NCI-H1092 treated with DMSO at 0.1 percent for 48 hours (cell line): ENCODE measurements around the gene BBOF1.

Experiments
- DNase-seq: peaks from one replicate; lab custom pipeline; 2025; lab: John Stamatoyannopoulos, UW

The BBOF1 gene

DNA sequence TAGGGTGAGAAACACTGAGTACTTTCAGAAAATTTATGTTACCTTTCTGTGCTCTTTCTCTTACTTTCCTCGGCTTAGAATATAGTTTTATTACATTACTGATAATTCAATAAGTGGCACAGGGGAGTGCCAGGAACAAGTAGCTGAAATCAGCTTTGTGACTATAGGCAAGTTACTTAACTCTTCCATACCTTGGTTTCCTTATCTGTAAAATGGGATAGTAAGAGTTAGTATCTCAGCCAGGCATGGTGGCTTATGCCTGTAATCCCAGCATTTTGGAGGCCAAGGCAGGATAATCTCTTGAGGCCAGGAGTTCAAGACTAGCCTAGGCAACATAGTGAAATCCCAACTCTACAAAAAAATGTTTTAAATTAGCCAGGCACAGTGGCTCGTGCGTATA is 15.4 kb downstream of the BBOF1 start:
- DNase-seq, result no peak

GRCh38 chr14:74035556-74035955 is 16.4 kb downstream of the BBOF1 start:
- DNase-seq, result no peak

GRCh38 chr14:74038020-74038859 is 19.1 kb downstream of the BBOF1 start:
- DNase-seq, result peak; percentile 63

DNA sequence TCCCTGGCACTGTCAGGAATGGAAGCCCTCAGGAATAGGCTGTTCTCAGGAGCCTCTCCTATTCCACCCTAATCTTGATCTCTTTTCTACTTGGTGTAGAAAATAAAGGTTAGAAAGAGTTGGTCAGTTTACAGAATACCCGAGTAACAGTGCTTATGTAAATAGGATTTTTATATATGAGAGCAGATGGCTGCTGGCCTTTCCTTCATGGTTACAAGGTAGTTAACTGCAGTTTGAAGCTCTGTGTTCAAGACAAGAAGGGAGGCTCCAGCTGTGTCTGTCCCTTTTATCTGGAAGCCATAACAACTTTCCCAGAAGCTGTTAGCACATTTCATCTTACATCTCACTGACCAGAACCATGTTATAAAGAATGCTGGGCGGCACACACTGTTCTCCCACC is 23.1 kb downstream of the BBOF1 start:
- DNase-seq, result no peak

- no peak for DNase-seq
Measured at GRCh38 chr14:74045522-74045921, 26.4 kb downstream of the BBOF1 start.

- no peak for DNase-seq
Measured at GRCh38 chr14:74048281-74048680, 29.1 kb downstream of the BBOF1 start.

DNA sequence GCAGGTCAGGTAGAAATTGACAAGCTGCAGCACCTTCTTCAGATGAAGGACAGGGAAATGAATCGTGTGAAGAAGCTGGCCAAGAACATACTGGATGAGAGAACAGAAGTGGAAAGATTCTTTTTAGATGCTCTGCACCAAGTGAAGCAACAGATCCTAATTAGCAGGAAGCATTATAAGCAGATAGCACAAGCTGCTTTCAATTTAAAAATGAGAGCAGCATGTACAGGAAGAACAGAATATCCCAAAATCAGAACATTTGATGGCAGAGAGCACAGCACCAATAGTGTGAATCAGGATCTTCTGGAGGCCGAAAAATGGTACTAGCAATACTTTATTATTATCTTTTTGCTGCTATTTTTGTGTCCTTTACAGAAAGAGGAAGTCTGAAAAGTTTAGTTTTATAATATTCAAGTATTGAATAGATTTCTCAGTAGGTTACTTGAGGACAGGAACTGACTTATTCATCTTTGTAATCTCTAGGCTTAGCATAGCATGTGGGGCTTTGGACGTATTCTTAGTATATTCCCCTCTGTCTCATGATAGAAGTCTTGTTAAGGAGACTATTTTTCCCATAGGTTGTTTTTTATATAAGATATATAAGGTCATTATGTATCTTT is 30.8 kb downstream of the BBOF1 start:
- DNase-seq, result no peak

GRCh38 chr14:74062809-74063150 is 43.6 kb downstream of the BBOF1 start:
- DNase-seq, result no peak

GRCh38 chr14:74064426-74064825 is 45.3 kb downstream of the BBOF1 start:
- DNase-seq, result no peak

DNA sequence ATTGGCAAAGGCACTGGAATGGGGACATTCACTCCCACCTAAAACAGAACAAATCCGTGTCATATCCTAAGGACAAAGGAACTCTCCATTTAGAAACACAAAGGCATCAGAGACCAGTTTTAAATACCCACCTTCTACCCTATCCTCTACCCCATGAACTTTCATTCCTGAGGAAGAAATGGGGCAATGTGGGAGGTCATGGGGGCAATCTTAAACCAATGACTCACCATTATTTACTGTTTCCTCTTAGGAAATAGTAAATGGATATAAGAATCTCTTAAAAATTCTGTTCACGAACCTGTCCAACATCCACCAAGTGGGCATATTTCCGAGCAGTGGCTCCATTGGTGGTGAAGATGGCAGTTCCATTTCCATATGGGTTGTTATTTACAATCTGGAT is 45.7 kb downstream of the BBOF1 start:
- no peak for DNase-seq

DNA sequence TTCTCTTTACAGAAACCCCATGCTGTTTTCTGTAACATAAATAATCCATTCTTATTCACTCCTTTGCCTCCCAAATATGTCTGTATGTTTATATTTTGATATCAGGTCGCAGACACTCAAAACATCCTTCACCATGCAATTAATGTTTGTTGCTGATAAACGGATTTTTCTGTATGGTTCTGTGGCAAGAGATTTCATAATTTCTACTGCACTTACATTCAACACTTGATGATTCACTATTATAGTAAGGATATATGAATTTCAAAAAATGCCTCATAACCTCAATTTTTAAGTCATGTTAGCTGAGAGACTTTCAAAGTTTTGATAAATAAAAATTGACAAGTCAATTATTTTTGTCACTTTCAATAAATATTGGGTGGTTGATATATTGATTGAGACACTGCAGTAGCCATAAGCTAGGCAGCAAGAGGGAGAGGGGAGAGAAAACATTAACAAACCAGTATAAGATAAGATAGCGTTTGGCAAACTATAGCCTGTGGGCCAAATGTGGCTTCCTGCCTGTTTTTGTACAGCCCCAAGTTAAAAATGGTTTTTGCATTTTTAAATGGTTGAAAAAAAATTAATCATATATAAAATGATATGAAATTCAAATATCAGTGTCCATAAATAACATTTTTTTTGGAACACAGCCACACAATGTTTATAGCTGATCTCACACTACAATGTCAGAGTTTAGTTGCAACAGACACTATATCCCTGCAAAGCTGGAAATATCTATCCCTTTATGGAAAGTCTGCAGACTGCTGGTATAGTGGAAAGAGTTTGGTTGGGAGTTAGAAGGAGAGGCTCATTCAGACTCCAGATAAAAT is 46.8 kb downstream of the BBOF1 start:
- no peak for DNase-seq

DNA sequence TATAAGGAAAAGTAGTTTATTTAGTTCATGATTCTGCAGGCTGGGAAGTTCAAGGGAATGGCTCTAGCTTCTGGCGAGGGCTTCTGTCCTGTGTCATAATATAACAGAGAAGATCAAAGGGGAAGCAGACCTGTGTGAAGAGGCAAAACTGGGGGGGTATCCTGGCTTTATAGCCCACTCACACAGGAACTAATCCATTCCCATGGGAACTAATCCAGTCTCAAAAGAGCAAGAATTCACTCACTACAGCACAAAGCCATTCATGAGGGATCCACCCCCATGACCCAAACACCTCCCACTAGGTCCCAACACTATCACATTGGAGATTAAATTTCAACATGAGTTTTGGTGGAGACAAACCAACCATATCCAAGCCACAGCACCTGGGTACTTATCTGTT is 58.3 kb downstream of the BBOF1 start:
- DNase-seq, result no peak

DNA sequence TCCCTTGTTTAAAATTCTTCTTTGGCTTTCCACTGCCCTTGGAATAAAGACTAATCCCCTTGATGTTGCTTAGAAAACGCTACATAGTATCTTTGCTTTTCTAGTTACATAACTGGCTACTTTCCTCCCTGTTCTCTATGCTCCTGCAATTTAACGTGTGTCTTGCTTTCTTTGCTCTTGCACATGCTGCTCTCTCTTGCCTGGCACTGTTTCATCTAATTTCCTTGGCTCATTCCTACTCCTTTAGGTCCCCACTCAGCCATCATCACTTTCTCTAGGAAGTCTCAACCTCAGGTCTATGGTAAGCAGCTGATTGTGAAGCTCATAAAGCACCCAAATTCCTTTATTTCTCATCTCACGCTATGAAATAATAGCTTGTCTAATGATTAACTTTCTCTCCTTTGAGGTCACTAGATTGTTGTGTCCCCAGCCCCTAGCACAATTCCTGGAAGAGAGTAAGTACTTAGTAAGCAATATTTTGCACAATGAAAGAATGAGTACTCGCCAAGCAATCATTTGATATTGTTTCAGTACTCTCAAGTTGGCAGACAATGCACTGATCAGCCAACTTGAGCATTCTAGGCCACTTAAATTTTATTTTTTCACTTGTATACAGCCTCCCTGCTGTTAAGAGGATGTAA is 61.8 kb downstream of the BBOF1 start:
- DNase-seq, result no peak

DNA sequence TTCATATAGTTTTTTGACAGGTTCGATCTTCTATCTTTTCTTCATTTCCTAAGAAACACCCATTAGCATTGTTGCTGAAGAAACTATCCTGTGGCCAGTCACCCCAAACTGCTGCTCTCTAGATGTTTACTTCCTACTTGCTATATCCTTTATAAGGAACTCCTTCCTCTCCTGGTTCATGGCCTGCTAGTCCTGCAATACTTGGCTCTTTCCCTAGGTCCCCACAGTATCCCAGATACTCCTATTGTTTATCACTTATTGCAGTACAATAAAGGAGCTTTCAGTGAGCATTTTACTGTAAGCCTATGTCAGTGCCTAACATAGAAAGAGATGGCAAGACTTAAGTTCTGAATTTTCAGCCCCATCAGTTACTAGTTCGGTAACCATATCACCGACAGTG is 62.3 kb downstream of the BBOF1 start:
- DNase-seq, result no peak

GRCh38 chr14:74083161-74083560 is 64.0 kb downstream of the BBOF1 start:
- DNase-seq, result no peak

DNA sequence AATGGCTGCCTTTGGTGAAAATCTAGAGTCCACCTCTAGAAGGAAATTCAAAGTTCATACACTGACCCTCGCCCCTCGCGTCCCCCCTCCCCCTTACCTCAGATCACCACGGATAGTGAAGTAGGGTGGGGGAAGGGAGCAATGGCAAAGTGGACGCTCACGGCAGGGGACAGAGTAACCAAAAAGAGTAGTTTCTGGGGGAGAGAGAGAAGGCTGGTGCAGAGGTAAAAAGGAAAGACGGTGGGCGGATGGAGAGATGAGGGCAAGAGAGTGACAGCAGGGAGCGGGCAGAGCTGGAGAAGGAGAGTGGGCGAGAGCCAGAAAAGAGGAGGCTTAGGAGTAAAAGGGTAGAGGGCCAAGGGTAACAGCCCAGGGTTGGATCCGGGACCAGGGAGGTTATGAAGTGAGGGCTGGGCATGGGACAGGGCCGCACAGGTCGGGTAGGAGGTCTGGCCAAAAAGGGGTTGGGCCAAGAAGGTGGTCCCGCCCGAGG is 64.7 kb downstream of the BBOF1 start:
- no peak for DNase-seq

GRCh38 chr14:74084277-74085046 is 65.3 kb downstream of the BBOF1 start, which contains the start of the genes ALDH6A1 and LIN52:
TSS of gene ALDH6A1 (minus strand) at chr14:74084453. CDS start at chr14:74084394, 59 bp downstream.
TSS of gene LIN52 (plus strand) at chr14:74084956. CDS start at chr14:74084975, 19 bp downstream.
- DNase-seq, result peak; percentile 100

- DNase-seq, result peak; percentile 43
Measured at GRCh38 chr14:74085047-74085637, 66.0 kb downstream of the BBOF1 start.

DNA sequence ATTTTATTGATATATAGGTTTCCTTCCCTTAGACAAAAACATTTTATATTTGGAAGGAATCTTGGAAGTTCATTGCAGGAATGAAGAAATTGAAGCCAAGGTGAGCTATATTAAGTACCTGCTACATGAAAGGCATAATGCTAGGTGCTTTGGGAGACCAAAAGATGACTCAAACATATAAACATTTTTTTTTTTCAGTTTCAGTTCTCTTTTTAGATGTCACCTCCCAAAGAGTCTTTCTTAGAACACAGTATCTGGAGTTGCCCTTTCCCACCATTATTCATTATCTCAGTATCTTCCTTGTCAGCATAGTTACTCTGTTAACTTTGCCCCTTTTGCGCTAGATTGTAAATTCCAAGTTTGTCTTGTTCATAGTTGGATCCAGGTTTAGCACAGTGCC is 66.7 kb downstream of the BBOF1 start:
- DNase-seq, result no peak

DNA sequence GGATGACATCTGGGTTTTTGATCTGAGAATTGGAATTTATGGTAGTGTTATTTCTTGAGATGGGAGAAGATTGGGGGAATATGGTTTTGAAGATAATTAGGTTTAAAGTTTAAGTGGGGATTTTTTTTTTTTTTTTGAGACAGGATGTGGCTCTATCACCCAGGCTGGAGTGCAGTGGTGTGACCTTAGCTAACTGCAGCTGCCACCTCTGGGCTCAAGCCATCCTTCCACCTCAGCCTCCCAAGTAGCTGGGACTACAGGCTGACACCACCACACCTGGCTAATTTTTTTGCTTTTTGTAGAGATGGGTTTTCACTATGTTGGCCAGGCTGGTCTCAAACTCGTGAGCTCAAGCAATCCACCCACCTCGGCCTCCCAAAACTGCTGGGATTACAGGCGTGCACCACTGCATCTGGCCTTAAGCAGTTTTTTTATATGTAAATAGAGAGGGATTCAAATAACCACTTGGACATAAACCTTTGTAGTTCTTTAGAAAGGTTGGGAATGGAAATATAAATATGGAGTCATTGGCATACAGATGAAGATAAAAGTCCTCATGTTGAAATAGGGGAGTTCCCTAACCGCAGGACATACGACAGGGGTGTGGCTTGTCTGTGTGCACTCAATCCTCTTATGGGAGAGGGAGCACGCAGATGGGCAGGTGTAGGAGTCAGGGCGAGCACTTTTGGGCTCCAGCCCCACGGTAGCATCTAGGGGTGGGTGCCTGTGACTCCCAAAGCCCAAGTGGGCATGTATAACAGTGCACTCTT is 70.3 kb downstream of the BBOF1 start:
- DNase-seq, result no peak
